ENCODE measurements around the gene SLC28A3. TPM values are rescaled to one million over a fixed set of nuclear protein-coding genes. Genes with fewer than 3 reads are reported as not detected.

Gene SLC28A3
- total RNA-seq, 2 donors from 2014 or later: 0.11 TPM; not detected in 1

- Mint-ChIP-seq H3K27ac (no peak overlapping the region), H3K4me3 (no peak overlapping the region), H3K36me3 (ENCODE audit: low read depth) (no peaks in the 10 kb centered on the region), H3K9me3 (no peaks in the 10 kb centered on the region), H3K4me1 (peaks cover 3% of the 10 kb centered on the region), H3K27me3 (ENCODE audit: insufficient read depth) (no peaks in the 10 kb centered on the region)
- H3K9ac ChIP-seq (ENCODE audit: extremely low read depth, low read length, poor library complexity, severe bottlenecking): no peak overlapping the region
- TF ChIP-seq, protein P1, sequence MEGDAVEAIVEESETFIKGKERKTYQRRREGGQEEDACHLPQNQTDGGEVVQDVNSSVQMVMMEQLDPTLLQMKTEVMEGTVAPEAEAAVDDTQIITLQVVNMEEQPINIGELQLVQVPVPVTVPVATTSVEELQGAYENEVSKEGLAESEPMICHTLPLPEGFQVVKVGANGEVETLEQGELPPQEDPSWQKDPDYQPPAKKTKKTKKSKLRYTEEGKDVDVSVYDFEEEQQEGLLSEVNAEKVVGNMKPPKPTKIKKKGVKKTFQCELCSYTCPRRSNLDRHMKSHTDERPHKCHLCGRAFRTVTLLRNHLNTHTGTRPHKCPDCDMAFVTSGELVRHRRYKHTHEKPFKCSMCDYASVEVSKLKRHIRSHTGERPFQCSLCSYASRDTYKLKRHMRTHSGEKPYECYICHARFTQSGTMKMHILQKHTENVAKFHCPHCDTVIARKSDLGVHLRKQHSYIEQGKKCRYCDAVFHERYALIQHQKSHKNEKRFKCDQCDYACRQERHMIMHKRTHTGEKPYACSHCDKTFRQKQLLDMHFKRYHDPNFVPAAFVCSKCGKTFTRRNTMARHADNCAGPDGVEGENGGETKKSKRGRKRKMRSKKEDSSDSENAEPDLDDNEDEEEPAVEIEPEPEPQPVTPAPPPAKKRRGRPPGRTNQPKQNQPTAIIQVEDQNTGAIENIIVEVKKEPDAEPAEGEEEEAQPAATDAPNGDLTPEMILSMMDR (conservative IDR thresholded peaks at IDR 0.05): peak; percentile 86
- no peak overlapping the region for H3K4me3 ChIP-seq (ENCODE audit: low read length)
- WGBS, 2 experiments (ENCODE audit: insufficient coverage in 1 of 2, insufficient read length in 1 of 2): 6 to 26% methylated on average over 3 to 8 of the region's 8 CpGs
- no peaks in the 10 kb centered on the region for H3K27me3 ChIP-seq (ENCODE audit: control insufficient read depth, insufficient read depth, low read length, poor library complexity, severe bottlenecking)
- no peaks in the 10 kb centered on the region for H3K36me3 ChIP-seq (ENCODE audit: control insufficient read depth, insufficient read depth, low read length)
- no peak overlapping the region for H3K27ac ChIP-seq (ENCODE audit: low read depth, low read length)
- no peaks in the 10 kb centered on the region for H3K9me3 ChIP-seq (ENCODE audit: control insufficient read depth, low read length)
- peak; percentile 86 for DNase-seq
- H3K4me1 ChIP-seq (ENCODE audit: control insufficient read depth, insufficient read depth, low read length): no peaks in the 10 kb centered on the region
These were observed 25.2 kb downstream of the SLC28A3 start for GRCh38 chr9:84315278-84315877.

GRCh38 chr9:84314306-84314705 is 26.3 kb downstream of the SLC28A3 start:
- no peak for DNase-seq
- Mint-ChIP-seq H3K4me3 (no peak overlapping the region), H3K36me3 (ENCODE audit: low read depth) (no peaks in the 10 kb centered on the region), H3K9me3 (no peaks in the 10 kb centered on the region), H3K27ac (no peak overlapping the region), H3K4me1 (peaks cover 3% of the 10 kb centered on the region), H3K27me3 (ENCODE audit: insufficient read depth) (no peaks in the 10 kb centered on the region)
- H3K27me3 ChIP-seq (ENCODE audit: control insufficient read depth, insufficient read depth, low read length, poor library complexity, severe bottlenecking): no peaks in the 10 kb centered on the region
- H3K4me1 ChIP-seq (ENCODE audit: control insufficient read depth, insufficient read depth, low read length): no peaks in the 10 kb centered on the region
- no peak overlapping the region for H3K9ac ChIP-seq (ENCODE audit: extremely low read depth, low read length, poor library complexity, severe bottlenecking)
- H3K9me3 ChIP-seq (ENCODE audit: control insufficient read depth, low read length): no peaks in the 10 kb centered on the region
- 50 to 92% methylated on average over 1 to 2 of the region's 2 CpGs for WGBS, 2 experiments (ENCODE audit: insufficient coverage in 1 of 2, insufficient read length in 1 of 2)
- H3K36me3 ChIP-seq (ENCODE audit: control insufficient read depth, insufficient read depth, low read length): no peaks in the 10 kb centered on the region
- H3K27ac ChIP-seq (ENCODE audit: low read depth, low read length): no peak overlapping the region
- H3K4me3 ChIP-seq (ENCODE audit: low read length): no peak overlapping the region
- TF ChIP-seq, protein P1 (conservative IDR thresholded peaks at IDR 0.05): no peak

DNA sequence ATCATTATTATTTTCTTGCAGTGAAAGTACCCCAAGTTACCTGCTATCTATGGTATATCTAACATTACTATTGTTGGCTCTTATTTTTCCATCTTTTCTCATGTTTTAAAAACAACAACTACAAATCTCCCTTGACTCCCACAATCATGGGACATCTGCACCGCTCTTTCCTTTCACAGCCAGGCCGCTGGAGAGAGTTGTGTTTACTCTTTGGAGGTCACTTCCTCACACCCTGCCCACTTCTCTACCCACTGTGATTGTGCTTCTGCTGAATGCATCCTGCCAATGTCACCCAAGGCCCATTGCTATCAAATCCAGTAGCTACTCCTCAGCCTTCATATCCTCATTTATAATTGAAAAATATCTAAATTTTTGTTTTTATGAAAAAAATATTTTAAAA is 29.7 kb downstream of the SLC28A3 start:
- Histone ChIP-seq H3K4me3 (ENCODE audit: low read length) (no peak overlapping the region), H3K27ac (ENCODE audit: low read depth, low read length) (no peak overlapping the region), H3K9me3 (ENCODE audit: control insufficient read depth, low read length) (no peaks in the 10 kb centered on the region), H3K36me3 (ENCODE audit: control insufficient read depth, insufficient read depth, low read length) (no peaks in the 10 kb centered on the region), H3K9ac (ENCODE audit: extremely low read depth, low read length, poor library complexity, severe bottlenecking) (no peak overlapping the region), H3K4me1 (ENCODE audit: control insufficient read depth, insufficient read depth, low read length) (no peaks in the 10 kb centered on the region), H3K27me3 (ENCODE audit: control insufficient read depth, insufficient read depth, low read length, poor library complexity, severe bottlenecking) (no peaks in the 10 kb centered on the region)
- no peaks in the 10 kb centered on the region for H3K36me3 Mint-ChIP-seq (ENCODE audit: low read depth)
- WGBS, 2 experiments (ENCODE audit: insufficient coverage in 1 of 2, insufficient read length in 1 of 2): 81% methylated on average over 2 of the region's 2 CpGs
- DNase-seq: no peak
- H3K4me1 Mint-ChIP-seq: peaks cover 5% of the 10 kb centered on the region
- no peak overlapping the region for H3K4me3 Mint-ChIP-seq
- TF ChIP-seq, protein P1 (conservative IDR thresholded peaks at IDR 0.05): no peak
- H3K27ac Mint-ChIP-seq: no peak overlapping the region
- peaks cover under 1% of the 10 kb centered on the region for H3K27me3 Mint-ChIP-seq (ENCODE audit: insufficient read depth)
- H3K9me3 Mint-ChIP-seq: no peaks in the 10 kb centered on the region
